Measurements from ENCODE around the gene ERBIN.
A peak's percentile ranks its signal among the peaks of the same experiment; 100 is the strongest.
"Not testable (repeated sequence)": the region's sequence is repeated elsewhere in the genome, so short reads cannot be mapped to it uniquely, and the experiment has no call there.

ERBIN gene

DNA sequence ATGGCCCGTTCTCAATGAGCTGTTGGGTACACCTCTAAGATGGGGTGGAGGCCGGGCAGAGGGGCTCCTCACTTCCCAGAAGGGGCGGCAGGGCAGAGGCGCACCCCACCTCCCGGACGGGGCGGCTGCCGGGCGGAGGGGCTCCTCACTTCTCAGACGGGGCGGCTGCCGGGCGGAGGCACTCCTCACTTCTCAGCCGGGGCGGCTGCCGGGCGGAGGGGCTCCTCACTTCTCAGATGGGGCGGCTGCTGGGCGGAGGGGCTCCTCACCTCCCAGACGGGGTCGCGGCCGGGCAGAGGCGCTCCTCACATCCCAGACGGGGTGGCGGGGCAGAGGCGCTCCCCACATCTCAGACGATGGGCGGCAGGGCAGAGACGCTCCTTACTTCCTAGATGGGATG is 31.3 kb downstream of the ERBIN start:
- not testable (repeated sequence) for DNase-seq (ENCODE audit: low read depth)

DNA sequence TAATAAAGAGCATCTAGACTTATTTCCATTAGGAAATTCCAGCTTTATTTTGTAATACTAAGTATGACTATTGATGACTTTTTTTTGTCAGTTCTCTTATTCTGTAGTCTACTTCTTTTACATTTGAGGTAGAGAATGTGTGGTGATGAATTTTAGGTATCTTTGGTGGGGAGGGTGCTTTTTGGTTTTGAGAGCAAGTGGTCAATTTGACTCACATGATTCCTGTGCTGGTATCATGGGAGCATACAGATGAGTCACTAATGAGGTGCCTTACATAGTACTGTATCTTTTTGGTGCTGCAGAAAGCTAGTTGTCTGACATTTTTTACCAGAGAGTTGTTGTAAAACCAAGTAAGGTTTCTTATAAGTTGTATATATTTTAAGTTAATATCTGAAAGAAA is 35.3 kb downstream of the ERBIN start:
- DNase-seq (ENCODE audit: low read depth): peak; percentile 8

DNA sequence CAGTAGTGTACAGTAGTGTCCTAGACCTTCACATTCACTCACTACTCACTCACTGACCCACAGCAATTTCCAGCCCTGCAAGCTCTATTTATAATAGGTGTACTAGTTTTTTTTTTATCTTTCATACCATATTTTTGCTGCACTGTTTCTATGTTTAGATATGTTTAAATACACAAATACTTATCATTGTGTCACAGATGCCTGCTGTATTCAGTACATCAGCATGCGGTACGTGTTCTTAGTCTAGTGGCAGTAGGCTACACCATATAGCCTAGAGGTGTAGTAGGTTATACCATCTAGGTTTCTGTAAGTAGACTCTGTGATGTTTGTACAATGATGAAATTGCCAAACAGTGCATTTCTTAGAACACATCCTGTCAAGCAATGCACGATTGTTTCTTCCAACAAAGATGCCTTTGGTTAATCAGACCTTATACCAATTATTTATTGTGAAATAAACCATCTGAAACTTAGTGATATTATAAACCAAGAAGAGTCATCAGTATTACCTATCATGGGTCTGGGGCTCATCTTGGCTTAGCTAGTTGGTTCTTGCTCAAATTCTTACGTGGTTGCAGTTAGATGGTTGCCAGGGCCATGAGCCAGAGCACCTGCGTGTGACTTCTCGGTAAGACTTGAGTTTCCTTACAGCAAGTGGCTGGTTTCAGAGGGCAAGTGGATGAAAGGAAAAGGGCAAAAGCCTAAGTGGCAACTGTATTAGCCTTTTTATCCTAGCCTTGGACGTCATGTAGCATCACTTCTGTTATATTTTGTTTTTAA is 41.1 kb downstream of the ERBIN start:
- DNase-seq (ENCODE audit: low read depth): no peak

DNA sequence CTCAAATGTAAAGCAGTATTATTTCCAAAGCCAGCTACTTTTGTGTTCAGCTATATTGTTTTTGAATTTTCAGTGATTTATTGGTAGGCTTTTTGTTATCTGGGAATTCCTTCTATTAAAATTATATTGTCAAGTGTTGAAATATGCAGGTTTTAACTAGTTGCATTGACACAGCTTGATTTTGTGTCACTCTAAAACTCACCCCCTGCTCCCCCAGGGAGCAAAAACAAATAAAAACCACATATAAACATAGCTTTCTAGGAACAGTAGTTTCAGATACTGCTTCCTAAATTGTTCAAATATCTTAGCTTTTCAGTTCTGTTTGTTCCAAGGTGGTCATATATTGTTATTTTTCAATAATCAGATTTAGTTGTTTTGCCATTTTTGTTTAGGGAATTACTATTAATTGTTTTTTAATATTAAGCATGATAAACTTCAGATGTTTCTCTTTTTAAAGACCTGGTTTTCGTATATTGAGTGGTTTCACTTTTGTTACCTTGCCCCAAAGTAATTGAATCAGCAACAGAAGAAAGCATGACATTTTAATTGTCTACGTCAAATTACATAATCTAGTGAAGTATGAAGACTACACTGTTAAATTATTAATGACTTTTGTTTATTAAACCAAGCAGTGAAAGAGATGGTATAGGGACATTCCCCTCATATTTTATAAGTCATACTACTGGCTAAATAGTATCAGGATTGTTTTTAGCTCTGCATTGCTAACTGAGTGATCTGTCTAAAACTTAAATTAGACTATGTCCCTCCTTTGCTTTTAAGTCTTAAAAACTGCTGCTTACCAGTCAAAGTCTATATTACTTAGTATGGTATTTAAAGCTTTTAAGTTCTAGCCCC is 43.4 kb downstream of the ERBIN start:
- DNase-seq (ENCODE audit: low read depth): no peak

DNA sequence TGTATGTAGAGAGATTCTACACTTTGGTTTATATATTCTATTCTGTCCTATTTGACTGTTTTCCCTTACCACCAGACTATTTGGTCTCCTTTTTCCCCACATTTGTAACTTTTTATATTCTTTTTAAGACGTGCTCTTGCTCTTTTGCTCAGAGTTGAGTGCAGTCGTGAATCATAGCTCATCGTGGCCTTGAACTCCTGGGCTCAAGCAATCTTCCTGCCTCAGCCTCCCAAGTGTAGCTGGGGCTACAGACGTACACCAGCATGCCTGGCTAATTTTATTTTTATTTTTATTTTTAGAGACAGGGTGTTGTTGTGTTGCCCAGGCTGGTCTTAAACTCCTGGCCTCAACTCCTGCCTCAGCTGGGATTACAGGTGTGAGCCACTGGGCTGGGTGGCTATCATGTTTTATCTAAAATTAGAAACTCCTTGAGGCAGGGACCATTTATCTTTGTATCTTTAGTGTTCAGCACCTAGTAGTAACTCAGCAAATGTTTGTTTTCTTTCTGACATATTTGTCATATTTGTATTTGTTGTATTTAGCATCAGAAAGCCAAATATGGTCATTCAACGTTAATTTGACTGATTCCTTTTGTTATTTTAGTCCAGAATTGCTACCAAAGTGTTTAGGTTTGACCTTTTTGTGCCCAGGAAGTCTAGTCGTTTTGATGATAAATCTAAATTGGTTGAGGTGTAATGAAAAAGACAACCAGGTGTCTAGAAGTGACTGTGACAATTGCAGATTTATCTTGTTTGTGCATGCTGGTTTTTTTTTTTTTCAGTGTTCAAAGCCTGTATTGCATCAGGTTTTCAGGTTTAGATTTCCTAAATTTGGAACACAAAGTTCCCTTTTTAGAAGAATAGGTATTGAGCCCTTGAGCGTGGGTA is 44.3 kb downstream of the ERBIN start:
- DNase-seq (ENCODE audit: low read depth): no peak

DNA sequence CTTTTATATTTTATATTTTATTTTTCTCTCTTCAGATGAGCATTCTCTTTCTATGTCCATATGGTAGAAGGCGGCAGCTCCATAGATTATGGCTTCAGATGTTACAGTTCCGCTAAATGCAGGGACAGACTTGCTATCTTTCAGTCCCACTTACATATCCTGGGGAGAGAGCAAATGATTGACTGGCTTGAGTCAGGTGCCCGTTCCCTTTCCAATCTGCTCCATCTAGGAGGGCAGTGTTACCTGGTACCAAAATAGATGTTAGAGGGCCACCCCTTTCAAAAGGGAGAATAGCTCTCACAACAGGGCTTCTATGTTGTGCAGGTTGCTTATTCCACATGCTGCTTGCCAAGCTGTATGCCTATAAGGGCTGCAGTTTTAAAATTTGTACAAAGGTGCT is 45.3 kb downstream of the ERBIN start:
- DNase-seq (ENCODE audit: low read depth): no peak

DNA sequence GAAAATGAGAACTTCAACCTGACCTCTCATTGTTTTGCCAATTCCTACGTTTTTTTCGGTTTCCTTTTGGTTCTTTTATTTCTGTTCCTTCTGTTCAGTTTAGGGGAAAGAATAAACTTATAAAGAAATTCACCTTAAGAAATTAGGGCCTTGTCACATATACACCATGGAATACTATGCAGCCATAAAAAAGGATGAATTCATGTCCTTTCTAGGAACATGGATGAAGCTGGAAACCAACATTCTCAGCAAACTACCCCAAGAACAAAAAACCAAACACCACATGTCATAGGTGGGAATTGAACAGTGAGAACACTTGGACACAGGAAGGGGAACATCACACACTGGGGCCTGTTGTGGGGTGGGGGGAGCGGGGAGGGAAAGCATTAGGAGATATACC is 46.5 kb downstream of the ERBIN start:
- not testable (repeated sequence) for DNase-seq (ENCODE audit: low read depth)

DNA sequence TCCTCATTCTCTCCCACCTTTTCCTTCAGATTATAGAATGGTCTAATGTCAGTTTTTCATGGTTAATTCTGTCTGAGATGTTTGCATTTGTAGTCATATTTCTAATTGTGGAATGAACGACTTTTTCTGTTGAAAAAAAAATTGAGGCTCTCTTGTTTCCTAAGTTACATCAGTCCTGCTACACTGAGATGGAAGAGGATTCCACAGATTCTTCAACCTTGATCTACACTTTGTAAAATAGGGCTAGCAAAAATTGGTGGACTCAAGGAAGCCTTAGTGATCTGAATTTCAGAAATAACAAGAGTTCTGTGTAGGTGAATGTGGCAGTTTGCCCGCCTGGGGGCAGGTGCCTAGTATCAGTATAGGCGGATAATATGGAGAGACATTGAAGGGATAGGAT is 51.9 kb downstream of the ERBIN start:
- no peak for DNase-seq (ENCODE audit: low read depth)

DNA sequence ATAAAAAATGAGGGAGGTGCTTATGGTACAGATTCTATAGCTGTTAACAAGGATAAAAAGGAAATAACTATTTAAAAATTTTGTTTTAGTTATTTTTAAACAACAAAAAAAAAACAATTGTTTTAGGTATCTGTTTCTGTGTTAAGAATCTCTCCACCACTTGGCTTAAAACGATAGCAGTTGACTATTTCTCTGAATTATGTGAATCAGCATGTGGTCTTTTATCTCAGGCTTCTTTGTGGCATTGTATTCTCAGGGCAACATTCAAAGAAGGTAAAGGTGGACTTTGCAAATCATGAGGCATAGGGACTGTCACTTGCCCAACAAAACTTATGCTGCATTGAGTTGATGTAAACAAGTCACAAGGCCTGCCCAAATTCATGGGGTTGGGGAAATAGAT is 55.2 kb downstream of the ERBIN start:
- no peak for DNase-seq (ENCODE audit: low read depth)

DNA sequence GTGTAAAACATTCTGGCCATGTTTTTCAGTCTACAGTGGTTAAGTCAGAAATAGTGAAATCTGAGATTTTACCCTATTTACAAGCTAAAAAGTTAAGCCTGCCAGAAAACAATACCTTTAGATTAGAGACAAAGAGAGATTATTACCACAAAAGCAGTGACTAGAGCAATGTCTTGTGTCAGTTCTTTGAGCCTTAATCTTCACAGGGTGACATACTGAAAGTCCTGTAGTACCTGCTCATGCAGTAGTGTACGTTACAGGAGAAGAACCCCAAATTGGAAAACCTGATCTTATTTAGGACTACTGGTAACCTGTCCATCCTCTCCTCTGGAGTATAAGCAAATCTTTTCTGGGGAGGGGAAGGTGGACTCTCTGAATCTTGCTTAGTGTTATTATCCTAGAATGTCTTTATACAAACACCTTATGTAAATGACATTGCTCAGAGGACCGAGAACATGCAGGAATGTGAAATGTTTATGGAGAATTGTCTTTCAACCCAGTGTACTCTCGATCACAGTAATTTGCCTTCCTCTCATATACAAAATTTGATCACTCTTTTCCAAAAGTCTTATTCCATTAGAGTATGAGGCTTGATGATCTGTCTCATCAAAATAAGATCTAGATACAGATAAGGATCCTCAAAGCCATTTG is 55.7 kb downstream of the ERBIN start:
- DNase-seq (ENCODE audit: low read depth): no peak

DNA sequence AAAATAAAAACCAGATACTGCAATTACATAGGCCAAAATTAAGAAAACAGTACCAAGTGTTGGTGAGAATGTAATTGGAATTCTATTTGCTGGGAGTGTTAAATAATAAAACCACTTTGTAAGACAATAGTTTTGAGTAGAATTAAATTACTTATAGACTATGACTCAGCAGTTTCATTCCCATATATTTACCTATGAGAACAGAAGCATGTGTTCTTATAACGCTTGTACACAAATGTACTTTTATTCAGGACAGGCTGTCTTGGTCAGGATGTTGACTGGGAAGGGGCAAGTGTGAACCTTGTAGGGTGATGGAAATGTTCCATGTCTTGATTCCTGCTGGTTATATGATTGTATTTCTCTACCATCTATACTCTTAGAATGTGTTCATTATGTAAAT is 56.3 kb downstream of the ERBIN start:
- DNase-seq (ENCODE audit: low read depth): no peak

DNA sequence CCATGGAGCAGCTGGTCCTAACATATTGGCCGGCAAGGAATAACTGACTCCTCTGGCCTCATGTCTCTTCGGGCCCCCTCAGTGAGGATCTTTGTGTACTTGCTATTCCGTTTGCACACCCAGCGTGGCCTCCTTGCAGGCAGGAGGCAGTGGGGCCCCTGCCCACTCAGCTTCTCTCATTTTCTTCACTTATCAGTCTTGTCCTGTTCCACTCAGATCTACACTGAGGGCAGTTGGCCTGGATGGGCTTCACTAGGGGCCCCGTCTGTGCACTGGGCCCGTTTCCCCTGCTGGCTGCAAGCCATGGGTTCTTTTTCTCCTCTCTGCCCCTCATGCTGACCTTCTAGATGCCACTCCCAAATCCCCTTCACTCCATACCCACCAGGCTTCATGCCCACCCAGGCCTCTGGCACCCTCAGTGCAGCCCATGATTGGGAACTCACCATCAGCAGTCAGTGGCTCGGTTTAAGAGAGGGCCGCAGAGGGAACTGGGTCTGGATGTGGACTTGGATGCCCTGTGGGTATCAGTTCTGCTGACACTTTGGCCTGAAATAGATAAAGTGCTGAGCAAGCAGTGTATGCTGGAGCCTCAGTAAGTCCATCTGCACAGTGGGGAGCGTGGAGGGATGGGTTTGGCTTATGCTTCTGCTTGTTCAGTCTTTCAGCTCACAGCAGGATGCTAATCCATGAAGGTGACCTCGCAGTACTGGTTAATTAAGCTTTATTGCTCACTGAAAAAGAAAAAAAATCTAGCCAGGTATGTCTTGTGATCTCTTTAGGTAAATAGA is 57.9 kb downstream of the ERBIN start:
- DNase-seq (ENCODE audit: low read depth): no peak

DNA sequence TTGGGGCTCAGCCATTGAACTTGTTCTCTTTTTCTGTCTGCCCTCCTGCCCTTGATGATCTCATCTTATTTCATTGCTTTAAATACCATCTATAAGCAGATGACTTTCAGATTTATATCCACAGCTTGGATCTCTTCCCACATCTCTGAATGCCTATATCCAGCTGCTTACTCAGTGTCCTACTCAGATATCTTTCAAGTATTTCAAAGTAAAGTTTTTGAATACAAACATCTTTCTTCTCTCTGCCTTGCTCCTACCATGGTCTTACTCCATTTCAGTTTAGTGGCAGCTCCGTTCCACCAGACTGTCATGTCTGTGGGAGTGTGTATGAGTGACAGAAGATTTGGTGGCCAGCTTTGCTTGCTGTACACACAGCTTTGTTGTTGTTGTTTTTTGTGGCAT is 59.7 kb downstream of the ERBIN start:
- DNase-seq (ENCODE audit: low read depth): no peak

DNA sequence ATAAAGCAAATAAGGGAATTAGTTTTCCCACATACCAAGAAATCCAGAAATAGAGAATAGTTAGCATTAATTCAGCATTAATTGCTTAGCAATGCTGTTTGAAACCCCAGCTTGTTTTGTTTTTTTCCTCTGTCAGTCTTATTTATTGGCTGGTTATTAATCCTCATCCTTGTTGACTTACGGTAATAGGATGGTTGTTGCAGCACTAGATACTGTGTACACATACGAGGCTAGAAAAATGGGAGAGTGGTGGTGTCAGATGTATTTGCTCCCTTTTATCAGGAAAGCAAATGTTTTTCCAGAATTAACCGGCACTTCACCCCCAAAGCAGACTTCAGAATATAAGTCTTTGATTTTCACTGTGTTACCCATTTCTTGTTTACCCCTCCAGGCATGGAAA is 60.4 kb downstream of the ERBIN start:
- DNase-seq (ENCODE audit: low read depth): no peak

DNA sequence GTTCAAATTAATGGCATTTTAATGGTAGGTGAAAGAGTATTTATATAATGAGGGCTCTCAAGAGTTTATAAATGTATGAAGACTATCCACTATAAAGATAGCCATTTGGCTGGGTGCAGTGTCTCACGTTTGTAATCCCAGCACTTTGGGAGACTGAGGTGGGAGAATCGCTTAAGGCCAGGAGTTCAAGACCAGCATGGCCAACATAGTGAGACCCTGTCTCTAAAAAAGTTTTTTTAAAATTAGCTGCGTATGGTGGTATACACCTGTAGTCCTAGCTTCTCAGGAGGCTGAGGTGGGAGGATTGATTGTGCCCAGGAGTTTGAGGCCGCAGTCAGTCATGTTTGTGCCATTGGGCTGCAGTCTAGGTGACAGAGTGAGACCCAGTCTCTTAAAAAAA is 61.6 kb downstream of the ERBIN start:
- DNase-seq (ENCODE audit: low read depth): no peak

DNA sequence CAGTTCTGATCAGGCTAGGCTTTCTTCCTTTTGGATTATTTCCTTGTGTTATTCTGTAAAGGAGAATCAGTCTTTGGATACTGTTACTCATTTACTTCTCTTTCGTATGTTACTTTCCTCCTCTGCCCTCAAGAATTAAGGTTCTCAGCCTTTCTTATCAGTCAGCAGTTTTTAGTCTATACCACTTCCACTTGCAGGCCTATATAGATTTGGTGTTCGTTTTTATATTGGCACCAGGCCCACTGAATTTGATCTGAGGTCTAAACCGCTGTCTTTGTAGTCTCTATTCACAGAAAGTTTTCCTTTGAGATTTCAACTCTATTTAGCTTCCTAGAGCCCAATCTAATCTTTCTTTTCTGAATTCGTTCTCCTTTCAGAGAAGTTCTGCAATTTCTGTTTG is 62.8 kb downstream of the ERBIN start:
- no peak for DNase-seq (ENCODE audit: low read depth)

DNA sequence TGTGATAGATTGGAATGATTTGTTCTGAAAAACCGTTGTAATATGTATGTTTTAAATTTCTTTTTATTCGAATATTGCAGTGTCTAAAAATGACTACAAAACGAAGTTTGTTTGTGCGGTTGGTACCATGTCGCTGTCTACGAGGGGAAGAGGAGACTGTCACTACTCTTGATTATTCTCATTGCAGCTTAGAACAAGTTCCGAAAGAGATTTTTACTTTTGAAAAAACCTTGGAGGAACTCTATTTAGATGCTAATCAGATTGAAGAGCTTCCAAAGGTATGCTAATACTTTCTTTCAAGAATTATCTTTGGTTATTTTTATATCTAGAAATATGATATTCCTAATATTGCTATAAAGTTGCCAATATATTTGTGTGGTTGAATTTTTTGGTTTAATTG is 66.3 kb downstream of the ERBIN start:
- DNase-seq (ENCODE audit: low read depth): no peak

DNA sequence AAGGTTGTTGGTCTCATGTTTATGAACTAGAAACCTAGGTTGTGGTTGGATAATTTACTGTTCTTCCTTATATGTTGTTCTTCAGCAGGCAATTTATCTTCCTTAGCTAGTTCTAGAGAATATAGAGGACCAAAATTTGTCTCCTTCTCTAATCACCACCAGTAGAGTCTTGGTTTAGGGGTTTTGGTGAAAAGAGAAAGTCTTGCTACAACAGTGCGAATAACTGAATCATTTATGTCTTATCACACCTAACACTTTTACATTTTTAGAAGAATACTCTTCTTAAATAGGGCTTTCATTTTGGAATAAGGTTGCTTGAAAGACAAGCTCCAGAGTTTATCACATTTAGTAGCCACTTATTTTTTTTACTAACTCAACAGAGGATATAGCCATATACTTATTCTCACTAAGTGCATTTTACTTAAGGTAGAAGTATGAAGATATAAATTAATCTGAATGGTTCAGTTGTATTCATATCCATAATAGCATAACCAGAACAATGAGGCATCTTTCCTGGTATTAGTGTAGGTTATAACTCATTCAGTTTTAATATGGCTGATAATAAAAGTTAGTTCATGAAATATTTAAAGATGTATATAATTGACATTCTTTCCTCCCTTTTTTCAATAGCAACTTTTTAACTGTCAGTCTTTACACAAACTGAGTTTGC is 67.9 kb downstream of the ERBIN start:
- no peak for DNase-seq (ENCODE audit: low read depth)

DNA sequence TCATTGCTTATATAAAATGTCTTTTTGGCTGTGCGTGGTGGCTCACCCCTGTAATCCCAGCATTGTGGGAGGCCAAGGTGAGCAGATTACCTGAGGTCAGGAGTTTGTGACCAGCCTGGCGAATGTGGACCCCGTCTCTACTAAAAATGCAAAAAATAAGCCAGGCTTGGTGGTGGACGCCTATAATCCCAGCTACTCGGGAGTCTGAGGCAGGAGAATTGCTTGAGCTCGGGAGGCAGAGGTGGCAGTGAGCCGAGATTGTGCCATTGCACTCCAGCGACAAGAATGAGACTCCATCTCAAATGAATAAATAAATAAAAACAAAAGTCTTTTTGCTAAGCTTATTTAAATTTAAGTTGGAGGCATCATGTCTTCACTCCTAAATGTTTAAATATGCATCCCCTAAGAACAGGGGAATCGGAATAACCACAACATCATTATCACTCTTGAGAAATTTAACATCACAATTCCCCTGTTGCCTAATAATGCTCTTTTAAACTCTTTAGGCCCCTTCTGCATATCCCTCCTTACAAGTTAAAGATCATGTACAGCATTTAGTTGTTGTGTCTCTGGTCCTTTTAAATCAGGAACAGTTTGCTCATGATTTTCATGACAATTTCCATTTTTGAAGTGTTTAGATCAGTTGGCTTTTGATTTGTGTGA is 72.8 kb downstream of the ERBIN start:
- no peak for DNase-seq (ENCODE audit: low read depth)

DNA sequence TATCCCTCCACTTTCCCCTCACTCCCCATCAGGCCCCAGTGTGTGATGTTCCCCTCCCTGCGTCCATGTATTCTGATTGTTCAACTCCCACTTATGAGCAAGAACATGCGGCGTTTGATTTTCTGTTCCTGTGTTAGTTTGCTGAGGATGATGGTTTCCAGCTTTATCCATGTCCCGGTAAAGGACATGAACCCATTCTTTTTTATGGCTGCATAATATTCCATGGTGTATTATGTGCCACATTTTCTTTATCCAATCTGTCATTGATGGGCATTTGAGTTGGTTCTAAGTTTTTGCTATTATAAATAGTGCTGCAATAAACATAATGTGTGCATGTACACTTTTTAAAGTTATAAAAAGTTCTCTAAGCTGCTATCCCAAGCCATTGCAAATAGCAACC is 75.6 kb downstream of the ERBIN start:
- no peak for DNase-seq (ENCODE audit: low read depth)
